ENCODE measurements around the gene GPR139.

- TF ChIP-seq CTCF (IDR thresholded peaks at IDR 0.05; ENCODE audit: borderline replicate concordance, extremely low read depth, low read length, poor library complexity, severe bottlenecking), result no peak
- TF ChIP-seq EZH2 (IDR thresholded peaks at IDR 0.05; ENCODE audit: borderline replicate concordance, low read depth, low read length, severe bottlenecking), result no peak
These were observed 70.8 kb downstream of the GPR139 start for GRCh38 chr16:20002936-20003335.
